ENCODE results near the gene KSR1. TPM values are rescaled to one million over a fixed set of nuclear protein-coding genes. Genes with fewer than 3 reads are reported as not detected.
"Not testable (repeated sequence)": the region's sequence is repeated elsewhere in the genome, so short reads cannot be mapped to it uniquely, and the experiment has no call there.

Gene KSR1
- total and polyA plus RNA-seq, 4 donors, result 19.0 to 75.7 (median 42.6) TPM

DNA sequence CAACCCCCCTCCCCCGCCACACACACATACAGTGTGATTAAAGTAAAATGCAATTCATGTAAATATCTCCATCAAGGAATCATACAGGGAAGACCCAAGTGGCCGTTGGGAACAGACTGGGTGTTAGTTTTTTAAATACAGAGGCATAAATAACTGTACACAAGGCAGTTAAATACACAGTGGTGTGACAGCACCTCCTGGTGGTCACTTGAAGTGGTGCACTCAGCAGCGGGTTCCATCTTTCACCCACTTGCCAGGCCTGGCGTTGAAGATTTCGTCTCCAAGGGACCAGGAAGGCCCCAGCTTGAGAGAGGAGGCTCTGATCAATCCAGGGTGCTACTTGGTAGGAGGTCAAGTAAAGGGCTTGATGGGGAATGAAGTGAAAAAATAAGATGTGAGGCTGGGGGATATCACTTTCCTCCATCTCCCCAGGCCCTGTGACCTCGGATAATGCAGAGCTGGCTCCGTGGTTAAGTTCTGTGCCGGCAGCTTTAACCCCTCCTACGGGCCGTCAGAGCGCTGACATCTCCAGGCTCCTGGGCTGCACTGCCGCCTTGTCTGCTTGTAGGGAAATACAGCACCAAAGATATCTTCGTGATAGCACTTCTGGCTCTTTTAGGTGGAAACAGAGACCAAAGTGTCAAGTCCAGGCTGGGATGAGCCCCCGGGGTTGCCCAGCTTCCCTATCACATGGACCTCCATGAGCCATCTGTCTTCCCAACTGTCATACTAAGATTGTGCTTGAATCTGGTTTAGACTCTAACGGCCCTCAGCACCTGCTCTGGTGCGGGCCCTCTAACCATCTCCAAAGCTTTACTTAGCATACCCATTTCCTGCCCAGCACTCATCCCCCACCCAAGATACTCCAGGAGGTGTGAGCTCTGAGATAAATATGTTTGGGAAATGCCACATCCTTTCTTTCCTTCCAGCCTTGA is 195.4 kb downstream of the KSR1 start:
- Histone ChIP-seq H3K9me3 (ENCODE audit: control insufficient read depth, low read length) (no peaks in the 10 kb centered on the region), H3K4me1 (ENCODE audit: control insufficient read depth in 1 of 2, insufficient read depth in 2 of 2, low read length in 2 of 2) (no peaks in the 10 kb centered on the region), H3K4me3 (ENCODE audit: low read length in 2 of 2) (no peak overlapping the region), H3K27ac (ENCODE audit: low read depth in 1 of 2, low read length in 2 of 2) (no peak overlapping the region), H3K27me3 (ENCODE audit: control insufficient read depth in 1 of 2, insufficient read depth in 2 of 2, low read length in 1 of 2) (no peaks in the 10 kb centered on the region), H3K36me3 (ENCODE audit: control insufficient read depth in 1 of 2, insufficient read depth in 2 of 2, low read length in 1 of 2) (no peaks in the 10 kb centered on the region)
- peak; percentile 71 for ATAC-seq (ENCODE audit: low FRiP score)
- DNase-seq, result peak; percentile 79 to 85
- intact Hi-C loops (cut with DNase I), result loop anchor here (2.0 to 5.0 kb wide), 2 partner anchors 49 to 106 kb away; no protein-coding TSS in a partner anchor
- WGBS, 2 donors, result 51 to 54% methylated on average over 16 of the region's 16 CpGs

DNA sequence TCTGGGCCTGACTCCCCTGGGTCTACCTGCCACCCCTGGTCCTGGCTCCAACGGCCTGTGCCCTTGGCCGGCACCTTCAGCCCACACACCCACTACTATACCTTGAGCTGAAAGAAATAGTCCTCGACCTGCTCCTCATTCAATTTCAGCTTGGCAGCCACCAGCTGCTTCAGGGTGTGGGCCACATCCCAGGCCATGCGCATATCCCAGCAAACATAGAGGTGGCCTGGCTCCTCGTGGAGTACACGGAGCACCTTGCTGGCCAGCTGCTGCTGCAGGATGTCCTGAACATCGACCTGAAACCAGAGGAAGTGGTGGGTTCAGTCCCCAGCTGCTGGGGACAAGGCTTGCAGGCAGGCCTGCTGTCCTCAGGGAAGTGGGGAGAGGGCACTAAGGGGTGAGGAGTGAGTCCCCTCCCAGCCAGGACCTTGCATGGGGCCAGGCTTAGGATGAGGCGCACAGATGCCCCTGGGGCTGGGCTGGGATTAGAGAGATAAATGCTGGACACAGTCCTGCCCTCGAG is 197.3 kb downstream of the KSR1 start:
- not testable (repeated sequence) for H3K4me3 ChIP-seq (ENCODE audit: low read length in 2 of 2); H3K9me3 ChIP-seq (ENCODE audit: control insufficient read depth, low read length); H3K27me3 ChIP-seq (ENCODE audit: control insufficient read depth in 1 of 2, insufficient read depth in 2 of 2, low read length in 1 of 2); ATAC-seq (ENCODE audit: low FRiP score); H3K4me1 ChIP-seq (ENCODE audit: control insufficient read depth in 1 of 2, insufficient read depth in 2 of 2, low read length in 2 of 2); H3K27ac ChIP-seq (ENCODE audit: low read depth in 1 of 2, low read length in 2 of 2); H3K36me3 ChIP-seq (ENCODE audit: control insufficient read depth in 1 of 2, insufficient read depth in 2 of 2, low read length in 1 of 2)
- DNase-seq, result peak in 1 of 2 donors; percentile 39
- 79 to 87% methylated on average over 8 to 9 of the region's 9 CpGs for WGBS, 2 donors
- intact Hi-C loops (cut with DNase I), result loop anchor here in 1 of 2 donors (5.0 kb wide), 1 partner anchor 104 kb away; no protein-coding TSS in a partner anchor

DNA sequence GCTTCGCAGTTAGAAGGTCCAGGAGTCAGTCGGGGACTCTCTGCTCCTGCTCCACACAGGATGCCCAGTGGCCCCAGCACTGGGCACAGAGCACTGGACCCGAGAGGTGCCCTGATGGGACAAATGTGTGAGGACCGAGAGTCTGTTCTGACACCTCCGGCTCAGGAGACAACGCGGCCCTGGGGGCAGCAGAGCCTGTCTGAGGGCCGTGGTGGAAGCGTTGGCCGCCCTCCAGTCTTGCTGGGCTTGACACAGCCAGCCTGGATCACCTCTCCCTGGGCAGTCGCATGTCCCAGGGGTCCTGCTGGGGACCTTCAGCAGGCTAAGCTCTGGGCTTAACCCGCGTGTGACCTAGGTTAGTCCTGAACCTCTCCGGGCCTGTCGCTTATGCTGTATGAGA is 197.9 kb downstream of the KSR1 start:
- no peak for ATAC-seq (ENCODE audit: low FRiP score)
- 88 to 89% methylated on average over 15 of the region's 15 CpGs for WGBS, 2 donors
- DNase-seq, result no peak
- Histone ChIP-seq H3K27me3 (ENCODE audit: control insufficient read depth in 1 of 2, insufficient read depth in 2 of 2, low read length in 1 of 2) (no peaks in the 10 kb centered on the region), H3K9me3 (ENCODE audit: control insufficient read depth, low read length) (no peaks in the 10 kb centered on the region), H3K36me3 (ENCODE audit: control insufficient read depth in 1 of 2, insufficient read depth in 2 of 2, low read length in 1 of 2) (no peaks in the 10 kb centered on the region), H3K4me1 (ENCODE audit: control insufficient read depth in 1 of 2, insufficient read depth in 2 of 2, low read length in 2 of 2) (no peaks in the 10 kb centered on the region), H3K27ac (ENCODE audit: low read depth in 1 of 2, low read length in 2 of 2) (no peak overlapping the region), H3K4me3 (ENCODE audit: low read length in 2 of 2) (no peak overlapping the region)
- intact Hi-C loops (cut with DNase I), result loop anchor here (2.0 to 5.0 kb wide), 2 partner anchors 103 kb away; no protein-coding TSS in a partner anchor

DNA sequence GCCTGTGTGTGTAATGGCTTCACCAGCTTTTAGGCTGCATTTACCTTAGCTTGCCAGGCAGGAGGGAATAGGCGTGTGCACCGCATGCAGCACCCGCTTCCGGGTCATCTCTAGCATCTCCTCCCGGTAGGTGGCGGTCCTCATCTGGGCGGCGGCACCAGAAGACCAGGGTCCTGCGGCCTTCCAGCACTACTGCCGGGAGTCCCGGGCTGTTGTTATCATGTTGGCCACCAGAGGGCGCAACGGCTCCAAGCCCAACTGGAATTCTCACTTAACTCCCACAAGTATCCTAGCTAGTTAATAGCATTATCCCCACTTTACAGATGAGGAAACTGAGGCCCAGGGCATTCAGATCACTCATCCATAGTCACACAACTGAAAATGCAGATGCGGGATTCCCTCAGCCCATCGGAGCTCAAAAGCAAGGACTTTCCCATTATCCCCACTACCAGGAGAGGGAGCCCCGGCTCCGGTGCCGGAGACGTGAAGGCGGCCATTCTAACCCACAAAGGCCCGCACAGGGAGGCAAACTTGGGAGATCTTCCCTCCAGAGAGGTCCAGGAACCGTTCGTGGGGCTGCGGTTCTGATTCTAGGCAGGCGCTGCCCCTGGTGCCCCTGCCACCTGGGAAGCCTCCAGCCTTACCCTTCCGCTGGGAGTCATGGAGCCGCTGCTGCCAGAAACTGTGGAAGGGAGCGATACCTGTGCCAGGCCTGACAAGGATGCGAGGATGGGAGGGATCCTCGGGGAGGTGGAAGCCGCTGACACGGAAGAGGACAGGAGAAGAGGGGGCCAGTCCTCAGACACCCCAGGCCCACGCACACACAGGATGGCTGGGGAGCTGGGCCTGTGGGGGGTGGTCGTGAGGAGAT is 198.6 kb downstream of the KSR1 start:
- DNase-seq, result peak; percentile 74 to 91
- Histone ChIP-seq H3K4me1 (ENCODE audit: control insufficient read depth in 1 of 2, insufficient read depth in 2 of 2, low read length in 2 of 2) (no peaks in the 10 kb centered on the region), H3K27ac (ENCODE audit: low read depth in 1 of 2, low read length in 2 of 2) (no peak overlapping the region), H3K36me3 (ENCODE audit: control insufficient read depth in 1 of 2, insufficient read depth in 2 of 2, low read length in 1 of 2) (no peaks in the 10 kb centered on the region), H3K4me3 (ENCODE audit: low read length in 2 of 2) (no peak overlapping the region), H3K27me3 (ENCODE audit: control insufficient read depth in 1 of 2, insufficient read depth in 2 of 2, low read length in 1 of 2) (no peaks in the 10 kb centered on the region), H3K9me3 (ENCODE audit: control insufficient read depth, low read length) (no peaks in the 10 kb centered on the region)
- WGBS, 2 donors, result 49 to 50% methylated on average over 34 of the region's 34 CpGs
- peak; percentile 58 for ATAC-seq (ENCODE audit: low FRiP score)
- intact Hi-C loops (cut with DNase I), result loop anchor here (2.0 to 5.0 kb wide), 2 partner anchors 102 kb away; no protein-coding TSS in a partner anchor

DNA sequence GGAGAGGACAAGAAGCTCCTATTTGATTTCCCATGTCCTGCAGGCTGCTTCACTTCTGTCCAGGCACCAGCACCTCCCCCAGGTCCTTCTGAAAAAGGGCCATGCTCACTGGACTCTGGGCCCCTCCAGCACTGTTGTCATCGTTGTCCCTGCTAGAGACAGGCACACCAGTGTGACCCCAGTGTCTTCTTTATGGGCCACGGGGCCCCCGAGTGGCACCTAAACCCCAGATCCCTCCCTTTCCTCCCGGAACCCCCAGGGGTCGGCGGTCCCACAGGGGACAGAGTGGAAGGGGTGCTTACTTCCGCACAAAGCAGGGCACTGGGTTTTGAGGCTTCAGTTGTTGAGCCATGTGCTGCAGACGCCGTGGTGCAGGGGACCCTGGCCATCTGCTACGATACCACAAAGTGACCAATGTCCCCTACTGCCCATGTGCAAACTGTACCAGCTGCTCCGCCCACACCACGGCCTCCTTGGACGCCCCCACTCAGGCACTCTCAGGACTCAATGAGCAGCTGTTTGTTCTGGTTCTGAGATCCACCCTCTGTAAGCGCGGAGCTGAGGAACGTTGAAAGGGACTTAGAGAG is 199.4 kb downstream of the KSR1 start:
- not testable (repeated sequence) for H3K4me3 ChIP-seq (ENCODE audit: low read length in 2 of 2); DNase-seq; ATAC-seq (ENCODE audit: low FRiP score); H3K27ac ChIP-seq (ENCODE audit: low read depth in 1 of 2, low read length in 2 of 2); H3K9me3 ChIP-seq (ENCODE audit: control insufficient read depth, low read length); H3K4me1 ChIP-seq (ENCODE audit: control insufficient read depth in 1 of 2, insufficient read depth in 2 of 2, low read length in 2 of 2); H3K36me3 ChIP-seq (ENCODE audit: control insufficient read depth in 1 of 2, insufficient read depth in 2 of 2, low read length in 1 of 2); H3K27me3 ChIP-seq (ENCODE audit: control insufficient read depth in 1 of 2, insufficient read depth in 2 of 2, low read length in 1 of 2)
- 86 to 90% methylated on average over 16 of the region's 16 CpGs for WGBS, 2 donors
- intact Hi-C loops (cut with DNase I), result loop anchor here in 1 of 2 donors (2.0 kb wide), 1 partner anchor 101 kb away; no protein-coding TSS in a partner anchor

DNA sequence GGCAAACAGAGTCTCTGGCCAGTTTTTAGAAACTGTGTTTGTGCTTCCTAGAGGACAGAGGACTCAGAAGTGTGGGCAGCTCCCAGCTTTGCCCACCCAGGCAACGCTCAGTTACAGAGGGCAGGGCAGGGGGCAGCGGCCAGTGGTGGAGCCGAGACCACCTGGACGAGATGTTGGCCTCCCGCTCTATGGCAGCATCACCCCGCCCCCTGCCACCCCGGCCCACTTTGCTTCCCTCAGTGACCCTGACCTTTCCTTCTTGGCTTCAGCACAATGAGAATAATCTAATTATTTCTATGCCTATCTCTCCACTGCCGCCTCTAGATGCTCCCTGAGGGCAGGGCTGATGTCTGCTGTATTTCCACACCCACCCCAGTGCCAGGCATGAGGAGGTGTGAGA is 200.4 kb downstream of the KSR1 start:
- DNase-seq, result not testable (repeated sequence)

DNA sequence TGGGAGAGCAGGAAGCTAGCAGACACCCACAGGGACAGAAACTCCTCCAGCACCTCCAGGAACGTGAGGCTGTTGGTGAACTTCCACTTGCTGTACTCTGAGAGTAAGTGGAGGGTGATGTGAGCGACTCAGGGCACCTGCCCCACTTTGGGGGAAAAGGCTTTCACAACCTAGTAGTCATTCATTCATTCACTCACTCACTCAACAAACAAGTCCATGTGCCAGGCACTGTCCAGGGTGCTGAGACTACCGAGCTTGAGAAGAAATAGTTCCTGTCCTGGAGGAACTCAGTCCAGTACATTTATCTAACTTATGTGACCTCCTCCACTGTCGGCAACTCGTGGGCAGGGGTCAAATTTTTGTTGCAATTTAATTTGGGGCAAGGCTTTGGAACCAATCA is 201.4 kb downstream of the KSR1 start:
- Histone ChIP-seq H3K4me3 (ENCODE audit: low read length in 2 of 2) (no peak overlapping the region), H3K27me3 (ENCODE audit: control insufficient read depth in 1 of 2, insufficient read depth in 2 of 2, low read length in 1 of 2) (no peaks in the 10 kb centered on the region), H3K27ac (ENCODE audit: low read depth in 1 of 2, low read length in 2 of 2) (no peak overlapping the region), H3K4me1 (ENCODE audit: control insufficient read depth in 1 of 2, insufficient read depth in 2 of 2, low read length in 2 of 2) (no peaks in the 10 kb centered on the region), H3K9me3 (ENCODE audit: control insufficient read depth, low read length) (no peaks in the 10 kb centered on the region), H3K36me3 (ENCODE audit: control insufficient read depth in 1 of 2, insufficient read depth in 2 of 2, low read length in 1 of 2) (no peaks in the 10 kb centered on the region)
- intact Hi-C loops (cut with DNase I), result no loop called here
- ATAC-seq (ENCODE audit: low FRiP score) (no peak), DNase-seq (peak in 1 of 2 donors; percentile 14)
- WGBS, 2 donors, result 47 to 54% methylated on average over 5 of the region's 5 CpGs

More for the DNA sequence above, 200.4 kb downstream of the KSR1 start:
- H3K27me3 ChIP-seq (ENCODE audit: control insufficient read depth in 1 of 2, insufficient read depth in 2 of 2, low read length in 1 of 2); intact Hi-C loops (cut with DNase I); H3K4me3 ChIP-seq (ENCODE audit: low read length in 2 of 2); ATAC-seq (ENCODE audit: low FRiP score); H3K36me3 ChIP-seq (ENCODE audit: control insufficient read depth in 1 of 2, insufficient read depth in 2 of 2, low read length in 1 of 2); H3K9me3 ChIP-seq (ENCODE audit: control insufficient read depth, low read length); H3K4me1 ChIP-seq (ENCODE audit: control insufficient read depth in 1 of 2, insufficient read depth in 2 of 2, low read length in 2 of 2); H3K27ac ChIP-seq (ENCODE audit: low read depth in 1 of 2, low read length in 2 of 2): not testable (repeated sequence)
- 84 to 87% methylated on average over 8 of the region's 8 CpGs for WGBS, 2 donors

DNA sequence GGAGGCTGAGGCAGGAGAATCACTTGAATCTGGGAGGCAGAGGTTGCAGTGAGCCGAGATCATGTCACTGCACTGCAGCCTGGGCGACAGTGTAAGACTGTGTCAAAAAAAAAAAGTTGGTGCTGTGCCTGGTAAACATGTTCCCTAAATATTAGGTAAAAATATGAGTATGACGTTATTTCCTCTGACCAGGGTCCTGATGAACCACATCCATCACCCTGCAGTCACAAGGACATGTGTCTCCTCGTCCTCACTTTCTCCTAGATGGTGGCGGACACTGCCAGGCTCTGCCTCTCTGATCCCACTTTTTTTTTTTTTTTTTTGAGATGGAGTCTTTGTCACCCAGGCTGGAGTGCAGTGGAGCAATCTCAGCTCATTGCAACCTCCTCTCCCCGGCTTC is 203.4 kb downstream of the KSR1 start:
- DNase-seq (peak in 1 of 2 donors; percentile 1), ATAC-seq (ENCODE audit: low FRiP score) (no peak)
- Histone ChIP-seq H3K4me1 (ENCODE audit: control insufficient read depth in 1 of 2, insufficient read depth in 2 of 2, low read length in 2 of 2) (no peaks in the 10 kb centered on the region), H3K27me3 (ENCODE audit: control insufficient read depth in 1 of 2, insufficient read depth in 2 of 2, low read length in 1 of 2) (no peaks in the 10 kb centered on the region), H3K36me3 (ENCODE audit: control insufficient read depth in 1 of 2, insufficient read depth in 2 of 2, low read length in 1 of 2) (no peaks in the 10 kb centered on the region), H3K4me3 (ENCODE audit: low read length in 2 of 2) (no peak overlapping the region), H3K9me3 (ENCODE audit: control insufficient read depth, low read length) (no peaks in the 10 kb centered on the region), H3K27ac (ENCODE audit: low read depth in 1 of 2, low read length in 2 of 2) (no peak overlapping the region)
- intact Hi-C loops (cut with DNase I), result no loop called here
- WGBS, 2 donors, result 68 to 69% methylated on average over 6 of the region's 6 CpGs

Measured in aorta (tissue), 5 donors.